HCT116 (cell line): ENCODE measurements around the gene NCKAP5. TPM values are rescaled to one million over a fixed set of nuclear protein-coding genes. Genes with fewer than 3 reads are reported as not detected.

Source experiments
- ATAC-seq: fragments of 200-7000 bp; cut with Tn5 transposase; 2 replicates; pipeline ENCODE4 v1.9.1; 2020; ENCODE audit warnings: mild to moderate bottlenecking, moderate library complexity
- BruUV-seq: library from RNA; stranded (reverse); fragments of 400-500 nt; replicated peaks from 2 replicates; lab custom pipeline; 2021; lab: Mats Ljungman, UMichigan
- CTCF ChIA-PET: fragments of 300-600 bp; sonication (Branson Sonifier 250); formaldehyde crosslinking; loops from one replicate; lab custom pipeline; 2021; ENCODE audit warnings: antibody characterized with exemption; lab: Charles Lee
- POLR2A ChIA-PET: fragments of 300-600, 350-600 bp; sonication (Branson Sonifier 250); formaldehyde crosslinking; loops from one replicate; lab custom pipeline; 2021; ENCODE audit warnings: antibody characterized with exemption; lab: Charles Lee
- RAD21 ChIA-PET, 2 experiments: fragments of 300-600 bp; sonication (Branson Sonifier 250); formaldehyde crosslinking; loops; one replicate each; lab custom pipeline; 2023; ENCODE audit warnings: low total read pairs in 2 of 2; ENCODE audit not compliant: uncharacterized antibody in 2 of 2, unreplicated experiment in 2 of 2, low non-redundant PET in 1 of 2; lab: Charles Lee
- DNase-seq: peaks from one replicate; pipeline ENCODE4 v3.0.0-alpha.2; 2010; ENCODE audit warnings: low read depth, low spot score
- H2AFZ ChIP-seq: fragments of 200-600 bp; shearing (Covaris generic), sonication (generic); 2 replicates; pipeline ENCODE4 v1.6.1; 2017; ENCODE audit warnings: low read depth, mixed run types, mixed read lengths, antibody characterized with exemption, low read length; ENCODE audit not compliant: poor library complexity, severe bottlenecking
- H3K27ac ChIP-seq: 2 replicates; pipeline ENCODE4 v1.5.1; 2012; ENCODE audit warnings: low read depth, low read length
- H3K27me3 ChIP-seq: fragments of 200-600 bp; sonication (generic); 2 replicates; pipeline ENCODE4 v1.6.1; 2016; ENCODE audit warnings: mixed run types, low read length, mixed read lengths; ENCODE audit not compliant: insufficient read depth
- H3K36me3 ChIP-seq, 2 experiments: fragments of 200-500 bp in 1 of 2; fragments of 200-600 bp in 1 of 2; sonication (Bioruptor generic) in 1 of 2; sonication (generic) in 1 of 2; 2 replicates each; pipeline versions ENCODE4 v1.5.1 to v1.6.1; 2014 to 2016; ENCODE audit warnings: low read length in 2 of 2, inconsistent platforms in 1 of 2, mixed read lengths in 1 of 2, mixed run types in 1 of 2; ENCODE audit not compliant: insufficient read depth in 2 of 2, control insufficient read depth in 1 of 2
- H3K4me1 ChIP-seq, 2 experiments: fragments of 200-600 bp in 1 of 2; sonication (generic) in 1 of 2; 2 replicates each; pipeline versions ENCODE4 v1.5.1 to v1.6.1; 2012 to 2017; ENCODE audit warnings: low read length in 2 of 2, inconsistent platforms in 1 of 2, mild to moderate bottlenecking in 1 of 2, mixed read lengths in 1 of 2, mixed run types in 1 of 2, moderate library complexity in 1 of 2; ENCODE audit not compliant: insufficient read depth in 2 of 2, control insufficient read depth in 1 of 2
- H3K4me2 ChIP-seq: fragments of 200-600 bp; sonication (generic); 2 replicates; pipeline ENCODE4 v1.6.1; 2017; ENCODE audit warnings: mixed run types, low read length, mixed read lengths
- H3K4me3 ChIP-seq, 2 experiments: fragments of 200-600 bp in 1 of 2; sonication (generic) in 1 of 2; replicated peaks in 1 of 2; 2 replicates each; pipeline ENCODE4 v1.5.1; 2011 to 2016; ENCODE audit warnings: low read length in 2 of 2, control low read depth in 1 of 2, low read depth in 1 of 2, mild to moderate bottlenecking in 1 of 2, mixed read lengths in 1 of 2, mixed run types in 1 of 2
- H3K79me2 ChIP-seq: fragments of 200-600 bp; sonication (generic); 2 replicates; pipeline ENCODE4 v1.6.1; 2017; ENCODE audit warnings: mild to moderate bottlenecking, mixed run types, low read length, moderate library complexity, mixed read lengths; ENCODE audit not compliant: insufficient read depth
- H3K9ac ChIP-seq: fragments of 200-600 bp; sonication (generic); 2 replicates; pipeline ENCODE4 v1.6.1; 2016; ENCODE audit warnings: low read length, mixed read lengths
- H3K9me2 ChIP-seq: fragments of 200-600 bp; sonication (generic), shearing (Covaris generic); 2 replicates; pipeline ENCODE4 v1.6.1; 2017; ENCODE audit warnings: mixed run types, mild to moderate bottlenecking, moderate library complexity; ENCODE audit not compliant: insufficient read depth
- H3K9me3 ChIP-seq, 2 experiments: fragments of 200-500 bp in 1 of 2; fragments of 200-600 bp in 1 of 2; sonication (Bioruptor generic) in 1 of 2; sonication (generic) in 1 of 2; 2 replicates each; pipeline ENCODE4 v1.6.1; 2014 to 2017; ENCODE audit warnings: low read length in 2 of 2, mixed read lengths in 2 of 2, inconsistent platforms in 1 of 2, low read depth in 1 of 2, mild to moderate bottlenecking in 1 of 2, mixed run types in 1 of 2, moderate library complexity in 1 of 2; ENCODE audit not compliant: control insufficient read depth in 1 of 2, insufficient read depth in 1 of 2
- H4K20me1 ChIP-seq: fragments of 200-600 bp; sonication (generic), shearing (Covaris generic); 2 replicates; pipeline ENCODE4 v1.6.1; 2017; ENCODE audit warnings: mixed run types, mild to moderate bottlenecking, moderate library complexity; ENCODE audit not compliant: insufficient read depth
- CBX3 ChIP-seq: IDR thresholded peaks from 2 replicates; pipeline ENCODE4 v1.6.1; 2012; ENCODE audit warnings: low read depth
- CEBPB ChIP-seq: IDR thresholded peaks from 2 replicates; pipeline ENCODE4 v1.6.1; 2012; ENCODE audit warnings: low read depth
- EGR1 ChIP-seq: IDR thresholded peaks from 2 replicates; pipeline ENCODE4 v1.6.1; 2012; ENCODE audit warnings: low read depth
- EZH2 ChIP-seq: fragments of 200-600 bp; sonication (generic); IDR thresholded peaks from 2 replicates; pipeline ENCODE4 v1.6.1; 2017; ENCODE audit warnings: antibody characterized with exemption, mixed run types
- EZH2phosphoT487 ChIP-seq: fragments of 200-600 bp; IDR thresholded peaks from 2 replicates; pipeline ENCODE4 v1.6.1; 2018; ENCODE audit warnings: antibody characterized with exemption, borderline replicate concordance
- FOSL1 ChIP-seq: IDR thresholded peaks from 2 replicates; pipeline ENCODE4 v1.6.1; 2012; ENCODE audit warnings: low read depth
- POLR2A ChIP-seq: IDR thresholded peaks from 2 replicates; pipeline ENCODE4 v1.7.0; 2011; ENCODE audit warnings: borderline replicate concordance; ENCODE audit not compliant: insufficient read depth, insufficient read length; ENCODE audit errors: extremely low read depth
- SIN3A ChIP-seq: IDR thresholded peaks from 2 replicates; pipeline ENCODE4 v1.6.1; 2012; ENCODE audit warnings: low read depth
- SP1 ChIP-seq: IDR thresholded peaks from 2 replicates; pipeline ENCODE4 v1.6.1; 2012; ENCODE audit warnings: low read depth
- SRF ChIP-seq: IDR thresholded peaks from 2 replicates; pipeline ENCODE4 v1.6.1; 2012; ENCODE audit warnings: low read depth
- TCF7L2 ChIP-seq: IDR thresholded peaks from 2 replicates; pipeline ENCODE4 v1.7.0; 2011; ENCODE audit warnings: borderline replicate concordance, inconsistent platforms; ENCODE audit not compliant: insufficient read depth, insufficient read length; ENCODE audit errors: extremely low read depth
- ZFX ChIP-seq: fragments of 450-650 bp; IDR thresholded peaks from 2 replicates; pipeline ENCODE4 v1.6.1; 2017
- ZNF274 ChIP-seq: fragments of 200-500 bp; sonication (Bioruptor generic); IDR thresholded peaks from 2 replicates; pipeline ENCODE4 v1.6.1; 2014; ENCODE audit warnings: mild to moderate bottlenecking, low read depth, low read length, inconsistent platforms
- intact Hi-C: fragments of 100-400 bp; cut with micrococcal nuclease; formaldehyde crosslinking; loops from 2 replicates; pipeline ENCODE4 v1.10.0; 2022
- total RNA-seq: library from RNA; stranded (reverse); gene quantifications from one replicate; pipeline ENCODE4 v1.2.1, GENCODE V29; 2021; ENCODE audit not compliant: unreplicated experiment
- TF ChIP-seq, protein P1 (sequence below): IDR thresholded peaks from 2 replicates; pipeline ENCODE4 v1.6.1; 2012; ENCODE audit warnings: low read depth
- TF ChIP-seq, protein P2 (sequence below): IDR thresholded peaks from 2 replicates; pipeline ENCODE4 v1.6.1; 2012
- TF ChIP-seq, protein P3 (sequence below): IDR thresholded peaks from 2 replicates; pipeline ENCODE4 v1.6.1; 2012

Gene NCKAP5
- total RNA-seq, 1 experiment from 2014 or later: 0.30 TPM

DNA sequence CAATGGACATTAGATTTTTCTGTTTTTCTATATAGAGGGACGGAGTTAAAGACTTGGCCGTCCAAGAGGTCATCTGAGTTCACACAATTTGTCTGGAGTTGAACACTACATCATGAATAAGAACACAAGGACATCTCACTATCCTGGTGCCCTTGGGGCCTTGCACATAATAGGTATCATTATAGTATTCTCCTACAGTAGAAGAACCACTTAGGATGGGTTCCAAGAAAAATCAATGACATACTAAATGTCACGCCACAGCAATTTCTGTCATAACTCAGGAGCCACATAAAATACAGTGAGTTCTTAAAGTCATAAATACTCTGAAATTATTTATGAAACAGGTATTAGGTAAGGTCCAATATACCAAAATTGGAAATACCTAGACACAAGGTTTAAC is 154.4 kb downstream of the NCKAP5 start:
- no peak for DNase-seq
- no TSS peak for BruUV-seq
- TF ChIP-seq EGR1 (no peak), EZH2 (no peak), CEBPB (no peak), POLR2A (no peak), SRF (no peak), SIN3A (no peak), TCF7L2 (no peak), ZNF274 (no peak), SP1 (no peak), ZFX (no peak), FOSL1 (no peak), EZH2phosphoT487 (no peak), CBX3 (no peak)
- TF ChIP-seq, protein P1, sequence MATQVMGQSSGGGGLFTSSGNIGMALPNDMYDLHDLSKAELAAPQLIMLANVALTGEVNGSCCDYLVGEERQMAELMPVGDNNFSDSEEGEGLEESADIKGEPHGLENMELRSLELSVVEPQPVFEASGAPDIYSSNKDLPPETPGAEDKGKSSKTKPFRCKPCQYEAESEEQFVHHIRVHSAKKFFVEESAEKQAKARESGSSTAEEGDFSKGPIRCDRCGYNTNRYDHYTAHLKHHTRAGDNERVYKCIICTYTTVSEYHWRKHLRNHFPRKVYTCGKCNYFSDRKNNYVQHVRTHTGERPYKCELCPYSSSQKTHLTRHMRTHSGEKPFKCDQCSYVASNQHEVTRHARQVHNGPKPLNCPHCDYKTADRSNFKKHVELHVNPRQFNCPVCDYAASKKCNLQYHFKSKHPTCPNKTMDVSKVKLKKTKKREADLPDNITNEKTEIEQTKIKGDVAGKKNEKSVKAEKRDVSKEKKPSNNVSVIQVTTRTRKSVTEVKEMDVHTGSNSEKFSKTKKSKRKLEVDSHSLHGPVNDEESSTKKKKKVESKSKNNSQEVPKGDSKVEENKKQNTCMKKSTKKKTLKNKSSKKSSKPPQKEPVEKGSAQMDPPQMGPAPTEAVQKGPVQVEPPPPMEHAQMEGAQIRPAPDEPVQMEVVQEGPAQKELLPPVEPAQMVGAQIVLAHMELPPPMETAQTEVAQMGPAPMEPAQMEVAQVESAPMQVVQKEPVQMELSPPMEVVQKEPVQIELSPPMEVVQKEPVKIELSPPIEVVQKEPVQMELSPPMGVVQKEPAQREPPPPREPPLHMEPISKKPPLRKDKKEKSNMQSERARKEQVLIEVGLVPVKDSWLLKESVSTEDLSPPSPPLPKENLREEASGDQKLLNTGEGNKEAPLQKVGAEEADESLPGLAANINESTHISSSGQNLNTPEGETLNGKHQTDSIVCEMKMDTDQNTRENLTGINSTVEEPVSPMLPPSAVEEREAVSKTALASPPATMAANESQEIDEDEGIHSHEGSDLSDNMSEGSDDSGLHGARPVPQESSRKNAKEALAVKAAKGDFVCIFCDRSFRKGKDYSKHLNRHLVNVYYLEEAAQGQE: no peak
- TF ChIP-seq, protein P2, sequence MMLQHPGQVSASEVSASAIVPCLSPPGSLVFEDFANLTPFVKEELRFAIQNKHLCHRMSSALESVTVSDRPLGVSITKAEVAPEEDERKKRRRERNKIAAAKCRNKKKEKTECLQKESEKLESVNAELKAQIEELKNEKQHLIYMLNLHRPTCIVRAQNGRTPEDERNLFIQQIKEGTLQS: no peak
- TF ChIP-seq, protein P3, sequence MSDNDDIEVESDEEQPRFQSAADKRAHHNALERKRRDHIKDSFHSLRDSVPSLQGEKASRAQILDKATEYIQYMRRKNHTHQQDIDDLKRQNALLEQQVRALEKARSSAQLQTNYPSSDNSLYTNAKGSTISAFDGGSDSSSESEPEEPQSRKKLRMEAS: no peak
- no peaks in the 10 kb centered on the region for H3K9me3 ChIP-seq
- ATAC-seq: no peak
- H3K4me1 ChIP-seq: no peaks in the 10 kb centered on the region
- intact Hi-C loops: no loop called here
- no peaks in the 10 kb centered on the region for H3K27me3 ChIP-seq
- H3K27ac ChIP-seq: no peak overlapping the region
- CTCF ChIA-PET: no interaction called here
- H3K79me2 ChIP-seq: no peaks in the 10 kb centered on the region
- no peaks in the 10 kb centered on the region for H4K20me1 ChIP-seq
- H3K4me3 ChIP-seq: no peak overlapping the region
- POLR2A ChIA-PET: no interaction called here
- no peak overlapping the region for H3K4me2 ChIP-seq
- RAD21 ChIA-PET: no interaction called here
- H2AFZ ChIP-seq: no peak overlapping the region
- H3K9me2 ChIP-seq: no peaks in the 10 kb centered on the region
- no peak overlapping the region for H3K9ac ChIP-seq
- no peaks in the 10 kb centered on the region for H3K36me3 ChIP-seq
